ENCODE results near the gene ZSCAN16. TPM values are rescaled to one million over a fixed set of nuclear protein-coding genes. Genes with fewer than 3 reads are reported as not detected.

Gene ZSCAN16
- total RNA-seq, 2 experiments from 2014 or later, result 6.9 to 8.6 TPM

- ATAC-seq (ENCODE audit: low read depth) (no peak), DNase-seq (no peak)
- POLR2A ChIA-PET, result no interaction called here
- no peaks in the 10 kb centered on the region for H3K27me3 Mint-ChIP-seq
- H3K4me1 Mint-ChIP-seq, result peaks cover 5% of the 10 kb centered on the region
- H3K36me3 Mint-ChIP-seq, result peaks cover 48% of the 10 kb centered on the region
- H3K4me3 Mint-ChIP-seq, result no peak overlapping the region
- H3K27ac Mint-ChIP-seq, result no peak overlapping the region
- peaks cover 13% of the 10 kb centered on the region for H3K9me3 Mint-ChIP-seq
Observed at GRCh38 chr6:28160233-28160632, 35.8 kb downstream of the ZSCAN16 start.

- Mint-ChIP-seq H3K4me1 (peaks cover 5% of the 10 kb centered on the region), H3K36me3 (peaks cover 39% of the 10 kb centered on the region), H3K27ac (peak overlapping the region; percentile 62), H3K9me3 (peaks cover 17% of the 10 kb centered on the region), H3K4me3 (peak overlapping the region; percentile 74), H3K27me3 (no peaks in the 10 kb centered on the region)
- ATAC-seq (ENCODE audit: low read depth) (peak; percentile 95), DNase-seq (peak; percentile 87)
- POLR2A ChIA-PET, result interaction anchor here (0.9 kb wide), 1 partner anchor 20 kb away, joined by 3 read pairs; the partner anchor contains the start of gene ZKSCAN8
Observed at GRCh38 chr6:28161410-28162079, 37.1 kb downstream of the ZSCAN16 start.

GRCh38 chr6:28165563-28165962 lies 41.2 kb downstream of the ZSCAN16 start:
- peaks cover 12% of the 10 kb centered on the region for H3K9me3 Mint-ChIP-seq
- ATAC-seq (ENCODE audit: low read depth), result no peak

GRCh38 chr6:28167068-28167467 lies 42.7 kb downstream of the ZSCAN16 start:
- peaks cover 8% of the 10 kb centered on the region for H3K9me3 Mint-ChIP-seq
- POLR2A ChIA-PET, result no interaction called here
- ATAC-seq (ENCODE audit: low read depth) (no peak), DNase-seq (no peak)
- no peak overlapping the region for H3K27ac Mint-ChIP-seq
- no peak overlapping the region for H3K4me3 Mint-ChIP-seq
- H3K27me3 Mint-ChIP-seq, result no peaks in the 10 kb centered on the region
- H3K4me1 Mint-ChIP-seq, result peaks cover 2% of the 10 kb centered on the region
- peaks cover 5% of the 10 kb centered on the region for H3K36me3 Mint-ChIP-seq

More at GRCh38 chr6:28165563-28165962, 41.2 kb downstream of the ZSCAN16 start:
- POLR2A ChIA-PET, result no interaction called here
- H3K27me3 Mint-ChIP-seq, result no peaks in the 10 kb centered on the region
- no peak overlapping the region for H3K4me3 Mint-ChIP-seq
- peaks cover 5% of the 10 kb centered on the region for H3K4me1 Mint-ChIP-seq
- no peak for DNase-seq
- peaks cover 9% of the 10 kb centered on the region for H3K36me3 Mint-ChIP-seq
- no peak overlapping the region for H3K27ac Mint-ChIP-seq

GRCh38 chr6:28167926-28168325 lies 43.5 kb downstream of the ZSCAN16 start:
- Mint-ChIP-seq H3K27ac (no peak overlapping the region), H3K4me3 (no peak overlapping the region), H3K9me3 (peaks cover 7% of the 10 kb centered on the region), H3K27me3 (no peaks in the 10 kb centered on the region), H3K36me3 (peaks cover 3% of the 10 kb centered on the region), H3K4me1 (no peaks in the 10 kb centered on the region)
- DNase-seq, result no peak
- POLR2A ChIA-PET, result no interaction called here
- no peak for ATAC-seq (ENCODE audit: low read depth)

GRCh38 chr6:28171271-28171670 lies 46.9 kb downstream of the ZSCAN16 start:
- Mint-ChIP-seq H3K4me1 (no peaks in the 10 kb centered on the region), H3K27ac (no peak overlapping the region), H3K36me3 (peaks cover 5% of the 10 kb centered on the region), H3K9me3 (peaks cover 3% of the 10 kb centered on the region), H3K4me3 (no peak overlapping the region), H3K27me3 (peaks cover 3% of the 10 kb centered on the region)
- DNase-seq, result no peak
- POLR2A ChIA-PET, result interaction anchor here (0.6 kb wide), 1 partner anchor 79 kb away, joined by 3 read pairs; no protein-coding TSS in a partner anchor
- ATAC-seq (ENCODE audit: low read depth), result no peak

GRCh38 chr6:28172006-28172405 lies 47.6 kb downstream of the ZSCAN16 start:
- Mint-ChIP-seq H3K27me3 (peaks cover 6% of the 10 kb centered on the region), H3K4me1 (no peaks in the 10 kb centered on the region), H3K27ac (no peak overlapping the region), H3K4me3 (no peak overlapping the region), H3K36me3 (peaks cover 7% of the 10 kb centered on the region), H3K9me3 (peaks cover 2% of the 10 kb centered on the region)
- ATAC-seq (ENCODE audit: low read depth), result no peak
- no peak for DNase-seq
- POLR2A ChIA-PET, result interaction anchor here (0.6 kb wide), 1 partner anchor 78 kb away, joined by 3 read pairs; no protein-coding TSS in a partner anchor

- no peak for ATAC-seq (ENCODE audit: low read depth)
- POLR2A ChIA-PET, result no interaction called here
Observed at GRCh38 chr6:28176373-28176772, 52.0 kb downstream of the ZSCAN16 start.

More at GRCh38 chr6:28176373-28176772, 52.0 kb downstream of the ZSCAN16 start:
- H3K4me3 Mint-ChIP-seq, result no peak overlapping the region
- peaks cover 3% of the 10 kb centered on the region for H3K9me3 Mint-ChIP-seq
- H3K27ac Mint-ChIP-seq, result no peak overlapping the region
- DNase-seq, result no peak
- peaks cover 12% of the 10 kb centered on the region for H3K27me3 Mint-ChIP-seq
- peaks cover 5% of the 10 kb centered on the region for H3K36me3 Mint-ChIP-seq
- H3K4me1 Mint-ChIP-seq, result no peaks in the 10 kb centered on the region

Other genes with a start within 250 kb of the ZSCAN16 start
- not detected for gene OR2B2, start 212.2 kb upstream of the ZSCAN16 start, total RNA-seq
- not detected for gene OR2B6, start 167.4 kb upstream of the ZSCAN16 start, total RNA-seq
- gene ZNF165, start 44.0 kb upstream of the ZSCAN16 start, total RNA-seq, result 1 to 10 TPM; 1.2 to 1.3 TPM
- gene ZKSCAN8, start 17.3 kb downstream of the ZSCAN16 start, total RNA-seq, result 10 to 100 TPM; 29.8 to 30.7 TPM
- gene ZSCAN9, start 100.7 kb downstream of the ZSCAN16 start, total RNA-seq, result 1 to 10 TPM; 9.0 to 9.7 TPM
- 10 to 100 TPM; 10.5 to 11.3 TPM for gene ZKSCAN4, start 127.7 kb downstream of the ZSCAN16 start, total RNA-seq
- not detected for gene NKAPL, start 134.7 kb downstream of the ZSCAN16 start, total RNA-seq
- 10 to 100 TPM; 13.1 to 14.5 TPM for gene ZSCAN26, start 142.5 kb downstream of the ZSCAN16 start, total RNA-seq
- 1 to 10 TPM; 3.4 to 3.9 TPM for gene PGBD1, start 157.0 kb downstream of the ZSCAN16 start, total RNA-seq
- 1 to 10 TPM; 1.9 to 2.0 TPM for gene ZSCAN31, start 211.5 kb downstream of the ZSCAN16 start, total RNA-seq
- 1 to 10 TPM; 7.0 to 7.6 TPM for gene ZKSCAN3, start 225.3 kb downstream of the ZSCAN16 start, total RNA-seq

Data from activated naive CD8-positive, alpha-beta T cell treated with anti-CD3 and anti-CD28 coated beads, Interleukin-2, amount 10 ng/mL, durations not matched to agents 7 days and 5 days (primary cell).